Measurements from ENCODE around the gene SLC17A5.
A peak's percentile ranks its signal among the peaks of the same experiment; 100 is the strongest.

SLC17A5 gene

GRCh38 chr6:73657201-73657600 lies 3.4 kb upstream of the SLC17A5 start:
- no peak overlapping the region for H3K9ac ChIP-seq
- H3K27ac ChIP-seq, result no peak overlapping the region
- no peak for TF ChIP-seq CTCF (conservative IDR thresholded peaks at IDR 0.05; ENCODE audit: low read depth, low read length)
- no peaks in the 10 kb centered on the region for H3K27me3 ChIP-seq (ENCODE audit: insufficient read depth, low read depth)
- H3K36me3 ChIP-seq (ENCODE audit: insufficient read depth), result no peaks in the 10 kb centered on the region
- H3K4me2 ChIP-seq, result no peak overlapping the region
- H2AFZ ChIP-seq (ENCODE audit: low read depth), result no peak overlapping the region
- H3K4me3 ChIP-seq (IDR thresholded peaks at IDR 0.05; ENCODE audit: insufficient read depth, low read depth, low read length), result no peak overlapping the region
- peaks cover 14% of the 10 kb centered on the region for H3K4me1 ChIP-seq (ENCODE audit: low read depth, poor library complexity, severe bottlenecking)
- H3K79me2 ChIP-seq (ENCODE audit: insufficient read depth, low read depth), result no peaks in the 10 kb centered on the region
- H4K20me1 ChIP-seq (ENCODE audit: insufficient read depth), result no peaks in the 10 kb centered on the region

GRCh38 chr6:73656531-73657145 lies 2.8 kb upstream of the SLC17A5 start:
- H3K79me2 ChIP-seq (ENCODE audit: insufficient read depth, low read depth), result no peaks in the 10 kb centered on the region
- no peaks in the 10 kb centered on the region for H4K20me1 ChIP-seq (ENCODE audit: insufficient read depth)
- H3K27ac ChIP-seq, result no peak overlapping the region
- peaks cover 19% of the 10 kb centered on the region for H3K4me1 ChIP-seq (ENCODE audit: low read depth, poor library complexity, severe bottlenecking)
- no peaks in the 10 kb centered on the region for H3K27me3 ChIP-seq (ENCODE audit: insufficient read depth, low read depth)
- no peak overlapping the region for H3K4me3 ChIP-seq (IDR thresholded peaks at IDR 0.05; ENCODE audit: insufficient read depth, low read depth, low read length)
- no peak for TF ChIP-seq CTCF (conservative IDR thresholded peaks at IDR 0.05; ENCODE audit: low read depth, low read length)
- no peak overlapping the region for H3K9ac ChIP-seq
- H2AFZ ChIP-seq (ENCODE audit: low read depth), result no peak overlapping the region
- no peaks in the 10 kb centered on the region for H3K36me3 ChIP-seq (ENCODE audit: insufficient read depth)
- no peak overlapping the region for H3K4me2 ChIP-seq

GRCh38 chr6:73655341-73655917 lies 1.6 kb upstream of the SLC17A5 start:
- peak overlapping the region; percentile 97 for H3K27ac ChIP-seq
- H3K4me2 ChIP-seq, result peak overlapping the region; percentile 74
- H3K36me3 ChIP-seq (ENCODE audit: insufficient read depth), result no peaks in the 10 kb centered on the region
- peak overlapping the region; percentile 93 for H2AFZ ChIP-seq (ENCODE audit: low read depth)
- no peak for TF ChIP-seq CTCF (conservative IDR thresholded peaks at IDR 0.05; ENCODE audit: low read depth, low read length)
- peak overlapping the region; percentile 96; the same call in 1 of the 2 replicates for H3K9ac ChIP-seq
- no peaks in the 10 kb centered on the region for H3K79me2 ChIP-seq (ENCODE audit: insufficient read depth, low read depth)
- H4K20me1 ChIP-seq (ENCODE audit: insufficient read depth), result no peaks in the 10 kb centered on the region
- no peaks in the 10 kb centered on the region for H3K27me3 ChIP-seq (ENCODE audit: insufficient read depth, low read depth)
- no peak overlapping the region for H3K4me3 ChIP-seq (IDR thresholded peaks at IDR 0.05; ENCODE audit: insufficient read depth, low read depth, low read length)
- peaks cover 20% of the 10 kb centered on the region for H3K4me1 ChIP-seq (ENCODE audit: low read depth, poor library complexity, severe bottlenecking)

- no peaks in the 10 kb centered on the region for H3K27me3 ChIP-seq (ENCODE audit: insufficient read depth, low read depth)
- H3K9ac ChIP-seq, result peak overlapping the region; percentile 96
- TF ChIP-seq CTCF (conservative IDR thresholded peaks at IDR 0.05; ENCODE audit: low read depth, low read length), result peak; percentile 78
- H3K79me2 ChIP-seq (ENCODE audit: insufficient read depth, low read depth), result no peaks in the 10 kb centered on the region
- peaks cover 20% of the 10 kb centered on the region for H3K4me1 ChIP-seq (ENCODE audit: low read depth, poor library complexity, severe bottlenecking)
- peak overlapping the region; percentile 93 for H2AFZ ChIP-seq (ENCODE audit: low read depth)
- peak overlapping the region; percentile 97 for H3K27ac ChIP-seq
- H4K20me1 ChIP-seq (ENCODE audit: insufficient read depth), result no peaks in the 10 kb centered on the region
- no peaks in the 10 kb centered on the region for H3K36me3 ChIP-seq (ENCODE audit: insufficient read depth)
- H3K4me2 ChIP-seq, result peak overlapping the region; percentile 94
- no peak overlapping the region for H3K4me3 ChIP-seq (IDR thresholded peaks at IDR 0.05; ENCODE audit: insufficient read depth, low read depth, low read length)
Observed at GRCh38 chr6:73652637-73653570, 888 bp downstream of the SLC17A5 start.
